Caco-2 (cell line): Measurements from ENCODE around the gene SEC31A. TPM values are rescaled to one million over a fixed set of nuclear protein-coding genes. Genes with fewer than 3 reads are reported as not detected.
A peak's percentile ranks its signal among the peaks of the same experiment; 100 is the strongest.
"Not testable (repeated sequence)": the region's sequence is repeated elsewhere in the genome, so short reads cannot be mapped to it uniquely, and the experiment has no call there.

ENCODE experiments used
- BruUV-seq: library from RNA; stranded (reverse); fragments of 400-500 nt; replicated peaks from 2 replicates; lab custom pipeline; 2021; lab: Mats Ljungman, UMichigan
- CTCF ChIA-PET: fragments of 300-600 bp; sonication (Branson Sonifier 250); formaldehyde crosslinking; loops from one replicate; lab custom pipeline; 2022; ENCODE audit warnings: antibody characterized with exemption; lab: Charles Lee
- POLR2A ChIA-PET: fragments of 300-600 bp; sonication (Branson Sonifier 250); formaldehyde crosslinking; loops from one replicate; lab custom pipeline; 2022; ENCODE audit warnings: antibody characterized with exemption; lab: Charles Lee
- DNase-seq, 2 experiments: peaks; one replicate each; pipeline versions ENCODE4 v3.0.0 to v3.0.0-alpha.2; 2020 to 2022
- H3K27me3 ChIP-seq: replicated peaks from 2 replicates; pipeline ENCODE4 v1.6.0; 2011; ENCODE audit warnings: low read length; ENCODE audit not compliant: control insufficient read depth, insufficient read depth
- H3K36me3 ChIP-seq: 2 replicates; pipeline ENCODE4 v1.5.1; 2011; ENCODE audit warnings: low read length; ENCODE audit not compliant: control insufficient read depth, insufficient read depth
- H3K4me1 ChIP-seq: fragments of 250-450 bp; sonication (Bioruptor Pico); 2 replicates; pipeline ENCODE4 v1.5.1; 2020; ENCODE audit warnings: mild to moderate bottlenecking
- H3K4me3 ChIP-seq: 2 replicates; pipeline ENCODE4 v1.5.1; 2011; ENCODE audit warnings: low read depth, mild to moderate bottlenecking, control low read depth, low read length
- H3K9me3 ChIP-seq: fragments of 250-450 bp; sonication (Bioruptor Pico); 2 replicates; pipeline ENCODE4 v1.5.1; 2020; ENCODE audit warnings: mild to moderate bottlenecking, moderate library complexity
- H3K27ac Mint-ChIP-seq: one replicate; pipeline ENCODE4 v1.8.0; 2022; ENCODE audit warnings: mixed read lengths; ENCODE audit not compliant: unreplicated experiment
- H3K27me3 Mint-ChIP-seq: one replicate; pipeline ENCODE4 v1.8.0; 2022; ENCODE audit warnings: mixed read lengths; ENCODE audit not compliant: insufficient read depth, unreplicated experiment
- H3K36me3 Mint-ChIP-seq: one replicate; pipeline ENCODE4 v1.8.0; 2022; ENCODE audit warnings: mild to moderate bottlenecking, mixed read lengths; ENCODE audit not compliant: insufficient read depth, unreplicated experiment
- H3K4me1 Mint-ChIP-seq: one replicate; pipeline ENCODE4 v1.8.0; 2022; ENCODE audit warnings: low read depth, mixed read lengths; ENCODE audit not compliant: unreplicated experiment
- H3K4me3 Mint-ChIP-seq: one replicate; pipeline ENCODE4 v1.8.0; 2022; ENCODE audit warnings: mild to moderate bottlenecking, moderate library complexity, mixed read lengths; ENCODE audit not compliant: unreplicated experiment
- H3K9me3 Mint-ChIP-seq: one replicate; pipeline ENCODE4 v1.8.0; 2022; ENCODE audit warnings: mixed read lengths; ENCODE audit not compliant: unreplicated experiment
- CTCF ChIP-seq, 2 experiments: fragments of 200-600 bp in 1 of 2; IDR thresholded peaks; 1 replicate in 1 of 2; 2 replicates in 1 of 2; pipeline versions ENCODE4 v1.5.1 to v1.8.0; 2011 to 2022; ENCODE audit warnings: antibody characterized with exemption in 1 of 2, control low read depth in 1 of 2, inconsistent platforms in 1 of 2, low read depth in 1 of 2, low read length in 1 of 2, mild to moderate bottlenecking in 1 of 2, moderate library complexity in 1 of 2; ENCODE audit not compliant: insufficient read depth in 1 of 2, severe bottlenecking in 1 of 2, unreplicated experiment in 1 of 2
- intact Hi-C: fragments of 100-400 bp; cut with micrococcal nuclease; formaldehyde crosslinking; loops from one replicate; pipeline ENCODE4 v1.10.0; 2022; ENCODE audit not compliant: unreplicated experiment
- total RNA-seq: library from RNA; stranded (reverse); gene quantifications from 2 replicates; pipeline ENCODE4 v1.2.3, GENCODE V29; 2022

SEC31A gene
- total RNA-seq, 1 experiment from 2014 or later, result 175 TPM

DNA sequence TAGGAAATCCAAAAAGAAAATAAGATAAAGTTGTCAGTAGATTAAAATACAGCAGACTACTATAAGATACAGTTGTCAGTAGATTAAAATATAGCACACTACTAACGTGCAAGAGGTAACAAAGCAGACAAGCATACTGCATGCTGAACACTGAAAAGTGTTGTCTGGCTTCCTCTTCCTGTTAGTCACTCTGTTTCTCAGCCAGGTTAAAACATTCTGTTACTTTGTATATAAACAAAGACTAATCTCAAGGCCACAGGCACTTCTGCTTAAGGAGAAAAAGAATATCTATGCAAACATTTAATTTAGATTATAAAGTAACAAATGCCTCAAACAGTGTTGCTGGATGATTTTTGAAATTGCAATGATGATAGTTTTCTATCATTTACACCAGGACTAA is 51.3 kb downstream of the SEC31A start:
- no peaks in the 10 kb centered on the region for H3K27me3 ChIP-seq
- no peaks in the 10 kb centered on the region for H3K9me3 Mint-ChIP-seq
- CTCF ChIA-PET, result interaction anchor here (0.6 kb wide), 1 partner anchor 847 kb away, joined by 3 read pairs; no protein-coding TSS in a partner anchor
- POLR2A ChIA-PET, result no interaction called here
- no peak for TF ChIP-seq CTCF (IDR thresholded peaks at IDR 0.05; ENCODE audit: insufficient read depth in 1 of 2, low read depth in 1 of 2, low read length in 1 of 2, severe bottlenecking in 1 of 2, unreplicated experiment in 1 of 2)
- intact Hi-C loops, result no loop called here
- H3K4me3 Mint-ChIP-seq, result no peak overlapping the region
- peaks cover 5% of the 10 kb centered on the region; the same call in 1 of the 2 replicates for H3K36me3 ChIP-seq
- no peak for DNase-seq
- no peaks in the 10 kb centered on the region for H3K4me1 Mint-ChIP-seq
- no TSS peak for BruUV-seq
- no peak overlapping the region for H3K27ac Mint-ChIP-seq
- no peaks in the 10 kb centered on the region for H3K27me3 Mint-ChIP-seq
- H3K4me3 ChIP-seq, result no peak overlapping the region
- H3K4me1 ChIP-seq, result no peaks in the 10 kb centered on the region
- H3K36me3 Mint-ChIP-seq, result peaks cover 83% of the 10 kb centered on the region
- H3K9me3 ChIP-seq, result no peaks in the 10 kb centered on the region

DNA sequence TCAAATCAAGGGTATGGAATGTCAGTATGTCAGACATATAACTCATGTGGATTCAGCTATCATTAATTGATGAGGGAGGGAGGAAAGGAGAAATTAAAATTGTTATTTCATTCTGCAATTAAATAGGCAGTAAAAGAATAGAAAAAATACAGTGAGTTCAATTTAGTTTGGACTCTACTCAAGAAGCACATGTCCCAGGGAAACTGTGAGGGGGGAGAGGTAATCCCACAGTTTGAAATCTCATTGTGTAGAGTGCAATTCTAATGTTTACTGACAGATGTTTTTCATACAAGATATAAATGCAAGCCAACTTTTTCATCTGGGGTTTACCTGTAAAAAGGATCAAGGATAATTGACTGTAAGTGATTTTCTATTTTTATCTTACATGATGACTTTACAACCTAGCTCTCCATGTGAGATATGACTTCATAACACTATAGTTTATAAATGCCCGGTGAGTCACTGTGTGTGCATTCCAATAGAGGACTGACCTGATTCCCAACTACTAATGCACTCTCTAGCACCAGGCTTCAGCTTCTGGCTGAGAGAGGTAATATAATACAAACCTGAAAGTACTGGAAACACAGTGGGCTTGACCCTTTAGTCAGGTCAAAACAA is 57.1 kb downstream of the SEC31A start:
- intact Hi-C loops, result no loop called here
- peaks cover 70% of the 10 kb centered on the region for H3K36me3 Mint-ChIP-seq

GRCh38 chr4:82833060-82833459 is 57.9 kb downstream of the SEC31A start:
- peaks cover 70% of the 10 kb centered on the region for H3K36me3 Mint-ChIP-seq
- H3K27ac Mint-ChIP-seq, POLR2A ChIA-PET, H3K4me1 Mint-ChIP-seq, BruUV-seq, H3K4me3 Mint-ChIP-seq, H3K4me1 ChIP-seq, H3K27me3 Mint-ChIP-seq, H3K36me3 ChIP-seq, DNase-seq, CTCF ChIA-PET, intact Hi-C loops, H3K9me3 Mint-ChIP-seq, H3K9me3 ChIP-seq, H3K4me3 ChIP-seq, H3K27me3 ChIP-seq: not testable (repeated sequence)

More for the DNA sequence above, 57.1 kb downstream of the SEC31A start:
- Histone ChIP-seq H3K4me3 (no peak overlapping the region), H3K9me3 (no peaks in the 10 kb centered on the region), H3K36me3 (peaks cover 1% of the 10 kb centered on the region; the same call in 1 of the 2 replicates), H3K4me1 (peaks cover 10% of the 10 kb centered on the region; the same call in 1 of the 2 replicates), H3K27me3 (no peaks in the 10 kb centered on the region)
- no TSS peak for BruUV-seq
- peak in 1 of 2 experiments; percentile 46 for DNase-seq
- H3K27me3 Mint-ChIP-seq, result no peaks in the 10 kb centered on the region
- no peak overlapping the region for H3K27ac Mint-ChIP-seq
- peak in 1 of 2 experiments; percentile 4 for TF ChIP-seq CTCF (IDR thresholded peaks at IDR 0.05; ENCODE audit: insufficient read depth in 1 of 2, low read depth in 1 of 2, low read length in 1 of 2, severe bottlenecking in 1 of 2, unreplicated experiment in 1 of 2)
- CTCF ChIA-PET, result no interaction called here
- no peaks in the 10 kb centered on the region for H3K4me1 Mint-ChIP-seq
- POLR2A ChIA-PET, result no interaction called here
- H3K9me3 Mint-ChIP-seq, result no peaks in the 10 kb centered on the region
- no peak overlapping the region for H3K4me3 Mint-ChIP-seq
